Endodermal cell (in vitro differentiated cells): ENCODE results near the gene PALLD. TPM values are rescaled to one million over a fixed set of nuclear protein-coding genes. Genes with fewer than 3 reads are reported as not detected.

ENCODE experiments used
- DNase-seq: peaks from one replicate; pipeline ENCODE4 v3.0.0-alpha.2; 2017
- H3K27ac ChIP-seq: 2 replicates; pipeline ENCODE4 v1.5.1; 2013; ENCODE audit warnings: mild to moderate bottlenecking, low read depth, low read length, moderate library complexity
- H3K27me3 ChIP-seq: 2 replicates; pipeline ENCODE4 v1.6.1; 2013; ENCODE audit warnings: mild to moderate bottlenecking, low read length, moderate library complexity; ENCODE audit not compliant: insufficient read depth, control insufficient read depth, poor library complexity, severe bottlenecking
- H3K36me3 ChIP-seq: 2 replicates; pipeline ENCODE4 v1.7.0; 2013; ENCODE audit warnings: mild to moderate bottlenecking, low read length, moderate library complexity; ENCODE audit not compliant: control insufficient read depth, insufficient read depth
- H3K4me1 ChIP-seq: one replicate; pipeline ENCODE4 v1.7.0; 2013; ENCODE audit warnings: low read length; ENCODE audit not compliant: control insufficient read depth, insufficient read depth
- H3K4me3 ChIP-seq: 2 replicates; pipeline ENCODE4 v1.5.1; 2013; ENCODE audit warnings: mild to moderate bottlenecking, low read length, moderate library complexity
- H3K9ac ChIP-seq: 2 replicates; pipeline ENCODE4 v1.6.1; 2013; ENCODE audit warnings: mild to moderate bottlenecking, low read length, moderate library complexity; ENCODE audit not compliant: poor library complexity, severe bottlenecking; ENCODE audit errors: extremely low read depth
- H3K9me3 ChIP-seq: 2 replicates; pipeline ENCODE4 v1.6.1; 2013; ENCODE audit warnings: mild to moderate bottlenecking, low read length, moderate library complexity; ENCODE audit not compliant: control insufficient read depth
- H3K27ac Mint-ChIP-seq: 2 replicates; pipeline ENCODE4 v1.8.0; 2020; ENCODE audit warnings: mixed read lengths
- H3K27me3 Mint-ChIP-seq: 2 replicates; pipeline ENCODE4 v1.8.0; 2021; ENCODE audit warnings: mild to moderate bottlenecking, mixed read lengths; ENCODE audit not compliant: insufficient read depth
- H3K36me3 Mint-ChIP-seq: 2 replicates; pipeline ENCODE4 v1.8.0; 2020; ENCODE audit warnings: low read depth, mixed read lengths
- H3K4me1 Mint-ChIP-seq: 2 replicates; pipeline ENCODE4 v1.8.0; 2020; ENCODE audit warnings: mixed read lengths
- H3K4me3 Mint-ChIP-seq: 2 replicates; pipeline ENCODE4 v1.8.0; 2020; ENCODE audit warnings: mild to moderate bottlenecking, moderate library complexity, mixed read lengths
- H3K9me3 Mint-ChIP-seq: 2 replicates; pipeline ENCODE4 v1.8.0; 2020; ENCODE audit warnings: mild to moderate bottlenecking, mixed read lengths
- WGBS, 2 experiments: methylation state at CpG; one replicate each; pipeline versions ENCODE4 v1.1.5 to v1.1.7; 2013; ENCODE audit warnings: missing lambda C conversion rate in 2 of 2, mixed read lengths in 1 of 2; ENCODE audit not compliant: insufficient coverage in 1 of 2, insufficient read length in 1 of 2; 5-methylcytosine and 5-hydroxymethylcytosine counted together
- total RNA-seq, 2 donors: library from RNA; stranded (reverse); fragmentation: NEBNext Ultra II Directional in 1 of 2; extraction: Animal tissue kit (Norgen Biotek cat#: 25700) in 1 of 2; gene quantifications; 2 replicates in 1 of 2; 3 replicates in 1 of 2; pipeline ENCODE4 v1.2.1, GENCODE V29; 2021
- TF ChIP-seq, protein P1 (sequence below): fragments of 200-600 bp; sonication (generic); conservative IDR thresholded peaks from 2 replicates; pipeline ENCODE4 v1.5.0; 2021; ENCODE audit warnings: antibody characterized with exemption, mild to moderate bottlenecking

PALLD gene
- total RNA-seq, 2 donors from 2014 or later, result 51.8 to 86.7 TPM

DNA sequence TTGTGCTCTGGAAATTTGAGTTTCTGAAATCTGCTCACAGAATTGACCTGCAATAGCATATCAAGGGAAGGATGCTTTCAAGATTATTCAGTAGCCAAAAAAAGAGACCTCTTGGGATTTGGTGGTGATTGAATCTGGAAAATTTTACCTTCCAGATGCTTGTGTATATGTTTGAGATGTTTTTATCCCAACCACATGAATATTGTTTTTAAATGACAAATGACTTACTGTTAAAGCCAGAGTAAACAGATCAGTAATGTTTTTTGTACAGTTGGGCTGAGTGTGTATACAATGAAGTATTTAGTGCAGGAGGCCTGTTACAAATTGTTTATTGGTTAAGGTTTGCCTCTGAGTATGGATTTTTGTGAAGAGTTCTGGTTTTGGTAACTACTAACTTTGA is 386.7 kb downstream of the PALLD start:
- Mint-ChIP-seq H3K9me3 (no peaks in the 10 kb centered on the region), H3K36me3 (peaks cover 33% of the 10 kb centered on the region)
- H3K4me1 ChIP-seq, result peaks cover 9% of the 10 kb centered on the region

GRCh38 chr4:168884251-168885124 is 387.6 kb downstream of the PALLD start:
- no peak overlapping the region for H3K27ac ChIP-seq
- no peak overlapping the region for H3K27ac Mint-ChIP-seq

More for the DNA sequence above, 386.7 kb downstream of the PALLD start:
- Histone ChIP-seq H3K9me3 (no peaks in the 10 kb centered on the region), H3K9ac (no peak overlapping the region), H3K27ac (no peak overlapping the region), H3K4me3 (no peak overlapping the region), H3K27me3 (no peaks in the 10 kb centered on the region), H3K36me3 (peaks cover 86% of the 10 kb centered on the region)
- DNase-seq, result no peak
- TF ChIP-seq, protein P1, sequence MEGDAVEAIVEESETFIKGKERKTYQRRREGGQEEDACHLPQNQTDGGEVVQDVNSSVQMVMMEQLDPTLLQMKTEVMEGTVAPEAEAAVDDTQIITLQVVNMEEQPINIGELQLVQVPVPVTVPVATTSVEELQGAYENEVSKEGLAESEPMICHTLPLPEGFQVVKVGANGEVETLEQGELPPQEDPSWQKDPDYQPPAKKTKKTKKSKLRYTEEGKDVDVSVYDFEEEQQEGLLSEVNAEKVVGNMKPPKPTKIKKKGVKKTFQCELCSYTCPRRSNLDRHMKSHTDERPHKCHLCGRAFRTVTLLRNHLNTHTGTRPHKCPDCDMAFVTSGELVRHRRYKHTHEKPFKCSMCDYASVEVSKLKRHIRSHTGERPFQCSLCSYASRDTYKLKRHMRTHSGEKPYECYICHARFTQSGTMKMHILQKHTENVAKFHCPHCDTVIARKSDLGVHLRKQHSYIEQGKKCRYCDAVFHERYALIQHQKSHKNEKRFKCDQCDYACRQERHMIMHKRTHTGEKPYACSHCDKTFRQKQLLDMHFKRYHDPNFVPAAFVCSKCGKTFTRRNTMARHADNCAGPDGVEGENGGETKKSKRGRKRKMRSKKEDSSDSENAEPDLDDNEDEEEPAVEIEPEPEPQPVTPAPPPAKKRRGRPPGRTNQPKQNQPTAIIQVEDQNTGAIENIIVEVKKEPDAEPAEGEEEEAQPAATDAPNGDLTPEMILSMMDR, result no peak
- peaks cover 14% of the 10 kb centered on the region for H3K4me1 Mint-ChIP-seq
- H3K27me3 Mint-ChIP-seq, result peaks cover 11% of the 10 kb centered on the region
- H3K4me3 Mint-ChIP-seq, result no peak overlapping the region
- no peak overlapping the region for H3K27ac Mint-ChIP-seq

DNA sequence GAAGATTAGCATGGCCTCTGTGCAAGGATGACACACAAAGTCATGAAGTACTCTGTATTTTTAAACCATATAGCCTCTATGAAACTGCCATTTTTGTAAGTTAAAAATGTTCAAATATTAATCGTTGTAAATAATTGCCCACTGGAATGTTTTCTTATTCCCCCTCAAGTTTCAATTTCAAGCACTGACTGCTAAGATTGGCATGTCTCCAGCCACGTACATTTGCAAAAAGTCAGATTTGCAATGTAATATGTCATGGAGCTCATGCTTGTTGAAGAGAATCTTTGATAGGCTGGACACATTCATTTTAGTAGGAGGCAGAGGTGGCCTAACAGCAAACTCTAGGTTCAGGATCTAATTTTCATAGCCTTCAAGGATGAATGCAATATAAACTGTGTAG is 388.5 kb downstream of the PALLD start:
- H3K4me3 ChIP-seq, result no peak overlapping the region
- WGBS, 2 experiments, result 89 to 97% methylated on average over 1 to 2 of the region's 2 CpGs
- H3K27me3 ChIP-seq, result no peaks in the 10 kb centered on the region
- DNase-seq, result no peak
- peaks cover 86% of the 10 kb centered on the region for H3K36me3 ChIP-seq
- peaks cover 42% of the 10 kb centered on the region for H3K36me3 Mint-ChIP-seq
- H3K9me3 ChIP-seq, result no peaks in the 10 kb centered on the region
- no peak overlapping the region for H3K27ac Mint-ChIP-seq
- H3K9ac ChIP-seq, result no peak overlapping the region
- TF ChIP-seq, protein P1, result no peak
- no peak overlapping the region for H3K27ac ChIP-seq
- no peaks in the 10 kb centered on the region for H3K27me3 Mint-ChIP-seq
- peaks cover 4% of the 10 kb centered on the region for H3K4me1 ChIP-seq
- H3K9me3 Mint-ChIP-seq, result no peaks in the 10 kb centered on the region
- no peak overlapping the region for H3K4me3 Mint-ChIP-seq
- H3K4me1 Mint-ChIP-seq, result peaks cover 11% of the 10 kb centered on the region

More at GRCh38 chr4:168884251-168885124, 387.6 kb downstream of the PALLD start:
- Histone ChIP-seq H3K27me3 (no peaks in the 10 kb centered on the region), H3K9me3 (no peaks in the 10 kb centered on the region), H3K36me3 (peaks cover 85% of the 10 kb centered on the region), H3K4me1 (peaks cover 4% of the 10 kb centered on the region), H3K9ac (no peak overlapping the region), H3K4me3 (no peak overlapping the region)
- Mint-ChIP-seq H3K9me3 (no peaks in the 10 kb centered on the region), H3K27me3 (peaks cover 2% of the 10 kb centered on the region), H3K4me3 (no peak overlapping the region), H3K36me3 (peaks cover 37% of the 10 kb centered on the region), H3K4me1 (peaks cover 14% of the 10 kb centered on the region)
- DNase-seq, result no peak
- 92 to 96% methylated on average over 6 to 8 of the region's 8 CpGs for WGBS, 2 experiments
- TF ChIP-seq, protein P1, result no peak
